SK-N-SH (cell line): ENCODE data around the gene GAB2. TPM values are rescaled to one million over a fixed set of nuclear protein-coding genes. Genes with fewer than 3 reads are reported as not detected.

Source experiments
- CTCF ChIA-PET: fragments of 300-600, 350-600 bp; formaldehyde crosslinking; extraction: SDS; loops from one replicate; lab custom pipeline; 2021; lab: Yijun Ruan, JAX
- POLR2A ChIA-PET: fragments of 350-600 bp; sonication (Branson Sonifier 250); formaldehyde crosslinking; extraction: SDS; loops from one replicate; lab custom pipeline; 2020; ENCODE audit warnings: antibody characterized with exemption, inconsistent platforms; lab: Yijun Ruan, JAX
- DNase-seq: peaks from one replicate; pipeline ENCODE4 v3.0.0; 2012
- H2AFZ ChIP-seq: fragments of 200-600 bp; sonication (generic); 2 replicates; pipeline ENCODE4 v1.8.1; 2016; ENCODE audit warnings: antibody characterized with exemption, mild to moderate bottlenecking, low read depth
- H3F3A ChIP-seq: fragments of 200-600 bp; sonication (generic); replicated peaks from 2 replicates; pipeline ENCODE3; 2016; ENCODE audit warnings: antibody characterized with exemption, mild to moderate bottlenecking; ENCODE audit not compliant: insufficient read depth
- H3K27ac ChIP-seq, 2 experiments: fragments of 200-500 bp in 1 of 2; fragments of 200-600 bp in 1 of 2; sonication (Bioruptor generic) in 1 of 2; sonication (generic), shearing (Covaris generic) in 1 of 2; 2 replicates each; pipeline versions ENCODE4 v1.5.1 to v1.6.1; 2014 to 2016; ENCODE audit warnings: low read depth in 2 of 2, inconsistent platforms in 1 of 2, low read length in 1 of 2, mild to moderate bottlenecking in 1 of 2, mixed read lengths in 1 of 2
- H3K27me3 ChIP-seq: fragments of 200-600 bp; sonication (generic), shearing (Covaris generic); 2 replicates; pipeline ENCODE4 v1.6.1; 2016; ENCODE audit warnings: mixed run types; ENCODE audit not compliant: insufficient read depth
- H3K36me3 ChIP-seq, 2 experiments: fragments of 200-500 bp in 1 of 2; fragments of 200-600 bp in 1 of 2; sonication (Bioruptor generic) in 1 of 2; sonication (generic) in 1 of 2; replicated peaks in 1 of 2; 2 replicates each; pipeline versions ENCODE3 to v1.5.1; 2014 to 2016; ENCODE audit warnings: low read length in 1 of 2, mild to moderate bottlenecking in 1 of 2; ENCODE audit not compliant: insufficient read depth in 2 of 2, control insufficient read depth in 1 of 2
- H3K4me1 ChIP-seq, 2 experiments: fragments of 200-500 bp in 1 of 2; fragments of 200-600 bp in 1 of 2; sonication (Bioruptor generic) in 1 of 2; sonication (generic), shearing (Covaris generic) in 1 of 2; 2 replicates each; pipeline versions ENCODE4 v1.5.1 to v1.6.1; 2014 to 2016; ENCODE audit warnings: low read depth in 1 of 2, low read length in 1 of 2, mixed run types in 1 of 2; ENCODE audit not compliant: insufficient read depth in 2 of 2, control insufficient read depth in 1 of 2
- H3K4me2 ChIP-seq: fragments of 200-600 bp; sonication (generic), shearing (Covaris generic); 2 replicates; pipeline ENCODE4 v1.6.1; 2017; ENCODE audit warnings: mixed run types
- H3K4me3 ChIP-seq, 2 experiments: fragments of 200-500 bp in 1 of 2; fragments of 200-600 bp in 1 of 2; sonication (Bioruptor generic) in 1 of 2; sonication (generic), shearing (Covaris generic) in 1 of 2; 2 replicates each; pipeline versions ENCODE4 v1.5.1 to v1.8.1; 2014 to 2016; ENCODE audit warnings: low read depth in 2 of 2, inconsistent platforms in 1 of 2, low read length in 1 of 2, mild to moderate bottlenecking in 1 of 2, mixed read lengths in 1 of 2, moderate library complexity in 1 of 2
- H3K79me2 ChIP-seq: fragments of 200-600 bp; sonication (generic); 2 replicates; pipeline ENCODE4 v1.8.1; 2017; ENCODE audit warnings: mild to moderate bottlenecking; ENCODE audit not compliant: insufficient read depth
- H3K9ac ChIP-seq: fragments of 200-600 bp; sonication (generic); 2 replicates; pipeline ENCODE4 v1.6.1; 2017; ENCODE audit warnings: mixed run types
- H3K9me2 ChIP-seq: fragments of 200-600 bp; sonication (generic); 2 replicates; pipeline ENCODE4 v1.6.1; 2017; ENCODE audit warnings: mixed run types
- H3K9me3 ChIP-seq: fragments of 200-600 bp; sonication (generic); 2 replicates; pipeline ENCODE4 v1.6.1; 2017; ENCODE audit warnings: mixed run types, mild to moderate bottlenecking, moderate library complexity
- H4K20me1 ChIP-seq: fragments of 200-600 bp; sonication (generic); 2 replicates; pipeline ENCODE4 v1.6.1; 2017; ENCODE audit warnings: mild to moderate bottlenecking, mixed run types; ENCODE audit not compliant: insufficient read depth
- ELF1 ChIP-seq: IDR thresholded peaks from 2 replicates; pipeline ENCODE4 v1.4.0; 2012
- EZH2phosphoT487 ChIP-seq: fragments of 200-600 bp; sonication (generic); IDR thresholded peaks from 2 replicates; pipeline ENCODE4 v1.6.1; 2017; ENCODE audit warnings: low read depth, mixed run types, mild to moderate bottlenecking, antibody characterized with exemption, moderate library complexity, borderline replicate concordance
- IRF3 ChIP-seq: fragments of 150-350 bp; IDR thresholded peaks from 2 replicates; pipeline ENCODE4 v1.6.1; 2016; ENCODE audit warnings: mild to moderate bottlenecking, low read depth, low read length
- JUND ChIP-seq: IDR thresholded peaks from 2 replicates; pipeline ENCODE4 v1.4.0; 2012
- MEF2A ChIP-seq: IDR thresholded peaks from 2 replicates; pipeline ENCODE4 v1.4.0; 2012; ENCODE audit warnings: low read depth, borderline replicate concordance
- NFIC ChIP-seq: IDR thresholded peaks from 2 replicates; pipeline ENCODE4 v1.4.0; 2012; ENCODE audit warnings: borderline replicate concordance
- REST ChIP-seq: IDR thresholded peaks from 2 replicates; pipeline ENCODE4 v1.6.1; 2012; ENCODE audit warnings: mild to moderate bottlenecking, low read depth, low read length, moderate library complexity
- TCF12 ChIP-seq: IDR thresholded peaks from 2 replicates; pipeline ENCODE4 v1.4.0; 2012
- TEAD4 ChIP-seq: IDR thresholded peaks from 2 replicates; pipeline ENCODE4 v1.4.0; 2012; ENCODE audit warnings: mild to moderate bottlenecking, borderline replicate concordance; ENCODE audit not compliant: insufficient read depth
- YY1 ChIP-seq: IDR thresholded peaks from 2 replicates; pipeline ENCODE4 v1.4.0; 2012; ENCODE audit warnings: low read depth, mild to moderate bottlenecking
- ZBTB33 ChIP-seq: IDR thresholded peaks from 2 replicates; pipeline ENCODE4 v1.4.0; 2012; ENCODE audit warnings: low read depth, borderline replicate concordance
- WGBS: methylation state at CpG from one replicate; pipeline ENCODE4 v1.1.6; 2017; ENCODE audit warnings: low lambda C conversion rate; 5-methylcytosine and 5-hydroxymethylcytosine counted together
- polyA plus RNA-seq, 3 experiments: library from polyadenylated mRNA; depleted of rRNA; stranded (reverse); fragments of >200 nt; gene quantifications; 2 replicates each; pipeline ENCODE4 v1.2.3, GENCODE V29; 2012

Gene GAB2
- polyA plus RNA-seq, 1 of the 3 experiments (the other 2 are of a cell fraction) = 5.6 TPM

- no peak overlapping the region for H3K4me2 ChIP-seq
- ChIA-PET POLR2A (no interaction called here), CTCF (interaction anchor here (0.6 to 1.1 kb wide), 3 partner anchors 8 to 22 kb away, joined by 3 read pairs; no protein-coding TSS in a partner anchor)
- no peak overlapping the region for H3K4me3 ChIP-seq
- peaks cover 0 to 7% of the 10 kb centered on the region in 2 experiments for H3K36me3 ChIP-seq
- no peak for TF ChIP-seq EZH2phosphoT487
- TF ChIP-seq TEAD4 = no peak
- TF ChIP-seq NFIC = no peak
- TF ChIP-seq ZBTB33 = no peak
- no peak for TF ChIP-seq YY1
- TF ChIP-seq MEF2A = no peak
- no peak for TF ChIP-seq ELF1
- no peak for TF ChIP-seq TCF12
- no peak for TF ChIP-seq REST
- TF ChIP-seq JUND = no peak
- TF ChIP-seq IRF3 = no peak
- H3K9me3 ChIP-seq = no peaks in the 10 kb centered on the region
- peaks cover 10 to 12% of the 10 kb centered on the region in 2 experiments; a peak in 3 of 4 replicates for H3K4me1 ChIP-seq
- WGBS = 89% methylated on average over 4 of the region's 4 CpGs
- no peaks in the 10 kb centered on the region for H3F3A ChIP-seq
- no peaks in the 10 kb centered on the region for H4K20me1 ChIP-seq
- H3K9me2 ChIP-seq = no peaks in the 10 kb centered on the region
- peaks cover 15% of the 10 kb centered on the region; the same call in 1 of the 2 replicates for H3K79me2 ChIP-seq
- DNase-seq = no peak
- H2AFZ ChIP-seq = no peak overlapping the region
- H3K27me3 ChIP-seq = no peaks in the 10 kb centered on the region
- peak overlapping the region in 1 of 2 experiments; percentile 76; a peak in 2 of 4 replicates for H3K27ac ChIP-seq
- H3K9ac ChIP-seq = no peak overlapping the region
These were observed 35.8 kb downstream of the GAB2 start for GRCh38 chr11:78381865-78382264.
